Neural progenitor cell (in vitro differentiated cells): Measurements from ENCODE around the gene ID2. TPM values are rescaled to one million over a fixed set of nuclear protein-coding genes. Genes with fewer than 3 reads are reported as not detected.

Source experiments
- DNase-seq: peaks from one replicate; pipeline ENCODE4 v3.0.0-alpha.2; 2016; ENCODE audit warnings: low spot score
- H2AFZ ChIP-seq: fragments of 200-600 bp; sonication (generic); replicated peaks from 2 replicates; pipeline ENCODE4 v1.6.1; 2016; ENCODE audit warnings: antibody characterized with exemption
- H3F3A ChIP-seq: fragments of 200-600 bp; sonication (generic); 2 replicates; pipeline ENCODE4 v1.6.1; 2016; ENCODE audit warnings: antibody characterized with exemption, low read depth
- H3K27ac ChIP-seq: fragments of 200-600 bp; sonication (generic); 2 replicates; pipeline ENCODE4 v1.5.1; 2016; ENCODE audit warnings: mild to moderate bottlenecking
- H3K27me3 ChIP-seq: fragments of 200-600 bp; sonication (generic); 2 replicates; pipeline ENCODE4 v1.6.1; 2016; ENCODE audit warnings: mild to moderate bottlenecking, moderate library complexity
- H3K36me3 ChIP-seq: fragments of 200-600 bp; sonication (generic); 2 replicates; pipeline ENCODE4 v1.5.1; 2016
- H3K4me1 ChIP-seq: fragments of 200-600 bp; sonication (generic); 2 replicates; pipeline ENCODE4 v1.6.1; 2016; ENCODE audit warnings: mixed run types
- H3K4me2 ChIP-seq: fragments of 200-600 bp; sonication (generic); 2 replicates; pipeline ENCODE4 v1.6.1; 2016
- H3K4me3 ChIP-seq: fragments of 200-600 bp; sonication (generic); 2 replicates; pipeline ENCODE4 v1.5.1; 2016
- H3K79me2 ChIP-seq: fragments of 200-600 bp; sonication (generic); 2 replicates; pipeline ENCODE4 v1.6.1; 2016; ENCODE audit warnings: low read depth
- H3K9ac ChIP-seq: fragments of 200-600 bp; sonication (generic); 2 replicates; pipeline ENCODE4 v1.6.1; 2016
- H3K9me3 ChIP-seq: fragments of 200-600 bp; sonication (generic); 2 replicates; pipeline ENCODE4 v1.5.1; 2016; ENCODE audit warnings: low read depth
- H4K20me1 ChIP-seq: fragments of 200-600 bp; sonication (generic); 2 replicates; pipeline ENCODE4 v1.6.1; 2016; ENCODE audit warnings: low read depth
- H3K27ac Mint-ChIP-seq: 3 replicates; pipeline ENCODE4 v1.8.0; 2021; ENCODE audit warnings: mixed read lengths
- H3K27me3 Mint-ChIP-seq: 2 replicates; pipeline ENCODE4 v1.8.0; 2022; ENCODE audit warnings: low read depth, mild to moderate bottlenecking, inconsistent platforms, moderate library complexity, mixed read lengths; ENCODE audit not compliant: insufficient read depth
- H3K36me3 Mint-ChIP-seq: 3 replicates; pipeline ENCODE4 v1.8.0; 2021; ENCODE audit warnings: mixed read lengths
- H3K4me1 Mint-ChIP-seq: 3 replicates; pipeline ENCODE4 v1.8.0; 2021; ENCODE audit warnings: mixed read lengths
- H3K4me3 Mint-ChIP-seq: 3 replicates; pipeline ENCODE4 v1.8.0; 2021; ENCODE audit warnings: mild to moderate bottlenecking, moderate library complexity, mixed read lengths
- H3K9me3 Mint-ChIP-seq: 3 replicates; pipeline ENCODE4 v1.8.0; 2020; ENCODE audit warnings: mixed read lengths
- EZH2 ChIP-seq: fragments of 200-600 bp; sonication (generic); IDR thresholded peaks from 2 replicates; pipeline ENCODE4 v1.6.1; 2017; ENCODE audit warnings: antibody characterized with exemption, mild to moderate bottlenecking, moderate library complexity
- EZH2phosphoT487 ChIP-seq: fragments of 200-600 bp; sonication (generic); IDR thresholded peaks from 2 replicates; pipeline ENCODE4 v1.6.1; 2017; ENCODE audit warnings: antibody characterized with exemption
- total RNA-seq: library from RNA; depleted of rRNA; stranded (reverse); fragments of >200 nt; gene quantifications from 2 replicates; pipeline ENCODE4 v1.2.3, GENCODE V29; 2015; ENCODE audit warnings: low replicate concordance
- TF ChIP-seq, protein P1 (sequence below): fragments of 200-600 bp; sonication (generic); IDR thresholded peaks from 2 replicates; pipeline ENCODE4 v1.5.1; 2017; ENCODE audit warnings: antibody characterized with exemption, mild to moderate bottlenecking

Gene ID2
- total RNA-seq, 1 donor from 2014 or later: 140 TPM

DNA sequence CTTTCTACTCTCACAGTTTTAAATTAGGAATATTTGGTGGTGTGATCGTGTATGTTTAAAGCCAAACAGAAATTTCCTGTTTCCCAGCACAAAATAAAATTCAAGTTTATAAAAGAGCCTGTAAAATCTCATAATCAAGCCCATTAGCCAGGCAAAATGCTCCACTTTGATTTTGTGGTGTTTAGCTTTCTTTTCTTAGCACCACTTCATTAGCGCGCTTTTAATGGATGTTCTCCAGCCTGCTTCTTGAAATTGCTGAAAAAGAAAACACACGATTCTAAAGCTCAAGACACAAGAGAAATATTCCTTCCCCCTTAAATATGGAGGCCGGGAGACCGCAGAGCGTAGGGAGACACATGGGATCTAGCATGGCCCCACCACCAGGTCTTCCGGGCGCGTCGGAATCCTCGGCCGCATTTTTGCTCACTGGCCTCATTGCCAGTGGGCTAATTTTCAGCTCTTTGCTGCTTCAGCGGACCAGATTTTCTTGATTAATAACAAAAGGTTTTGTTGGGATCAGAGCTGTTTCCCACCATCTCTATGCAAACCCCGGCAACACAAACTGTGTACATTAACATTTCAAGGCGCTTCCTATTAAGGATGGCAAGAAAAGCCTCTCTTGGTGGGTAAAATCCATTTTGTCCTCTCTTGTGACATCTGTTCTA lies 40.4 kb upstream of the ID2 start:
- TF ChIP-seq EZH2 (no peak), EZH2phosphoT487 (no peak)
- Histone ChIP-seq H3K9ac (no peak overlapping the region), H3K27ac (no peak overlapping the region), H3K79me2 (no peaks in the 10 kb centered on the region), H3F3A (peaks cover 61% of the 10 kb centered on the region), H3K4me2 (peak overlapping the region; percentile 55), H4K20me1 (no peaks in the 10 kb centered on the region), H3K27me3 (no peaks in the 10 kb centered on the region), H3K4me3 (no peak overlapping the region), H3K4me1 (peaks cover 59% of the 10 kb centered on the region), H3K36me3 (no peaks in the 10 kb centered on the region), H2AFZ (peak overlapping the region; percentile 52), H3K9me3 (no peaks in the 10 kb centered on the region)
- Mint-ChIP-seq H3K4me1 (peaks cover 85% of the 10 kb centered on the region), H3K9me3 (peaks cover 9% of the 10 kb centered on the region), H3K27ac (peak overlapping the region; percentile 98), H3K4me3 (peak overlapping the region; percentile 76), H3K36me3 (peaks cover 7% of the 10 kb centered on the region), H3K27me3 (peaks cover 18% of the 10 kb centered on the region)
- DNase-seq: no peak

DNA sequence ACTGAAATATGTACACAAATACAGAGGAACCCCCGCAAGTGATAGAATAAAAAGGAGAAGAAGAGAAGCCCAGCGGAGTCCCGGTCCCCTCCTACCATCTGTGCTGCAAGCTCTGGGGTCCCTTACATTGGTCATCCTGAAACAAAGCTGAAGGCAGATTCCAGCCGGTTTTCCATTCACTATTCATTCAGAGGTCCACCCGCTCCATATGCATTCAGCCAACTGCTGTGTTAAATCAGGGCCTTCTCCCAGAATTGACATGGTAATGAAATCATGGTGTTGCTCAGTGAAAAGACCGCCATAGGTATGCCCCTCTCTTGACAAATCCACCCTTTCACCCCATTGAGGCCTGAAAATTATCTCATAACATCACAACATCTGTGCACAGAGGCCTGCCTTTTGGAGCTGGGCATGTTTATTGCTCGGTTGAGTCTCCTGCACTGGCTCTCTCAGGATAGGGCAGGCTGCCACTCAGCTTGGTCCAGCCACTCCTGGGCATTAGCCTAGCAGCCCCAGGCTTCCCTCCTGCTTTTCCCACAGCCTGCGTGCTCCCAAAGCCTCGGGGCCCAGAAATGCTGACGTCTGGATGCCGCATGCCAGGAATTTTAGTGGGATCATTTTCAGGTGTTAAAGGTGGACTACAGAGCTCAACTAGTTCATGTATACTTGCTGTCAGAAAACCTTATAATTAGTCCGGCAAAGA lies 39.3 kb upstream of the ID2 start:
- peak overlapping the region; percentile 76 for H3K4me3 Mint-ChIP-seq
- H3K27ac ChIP-seq: peak overlapping the region; percentile 64

DNA sequence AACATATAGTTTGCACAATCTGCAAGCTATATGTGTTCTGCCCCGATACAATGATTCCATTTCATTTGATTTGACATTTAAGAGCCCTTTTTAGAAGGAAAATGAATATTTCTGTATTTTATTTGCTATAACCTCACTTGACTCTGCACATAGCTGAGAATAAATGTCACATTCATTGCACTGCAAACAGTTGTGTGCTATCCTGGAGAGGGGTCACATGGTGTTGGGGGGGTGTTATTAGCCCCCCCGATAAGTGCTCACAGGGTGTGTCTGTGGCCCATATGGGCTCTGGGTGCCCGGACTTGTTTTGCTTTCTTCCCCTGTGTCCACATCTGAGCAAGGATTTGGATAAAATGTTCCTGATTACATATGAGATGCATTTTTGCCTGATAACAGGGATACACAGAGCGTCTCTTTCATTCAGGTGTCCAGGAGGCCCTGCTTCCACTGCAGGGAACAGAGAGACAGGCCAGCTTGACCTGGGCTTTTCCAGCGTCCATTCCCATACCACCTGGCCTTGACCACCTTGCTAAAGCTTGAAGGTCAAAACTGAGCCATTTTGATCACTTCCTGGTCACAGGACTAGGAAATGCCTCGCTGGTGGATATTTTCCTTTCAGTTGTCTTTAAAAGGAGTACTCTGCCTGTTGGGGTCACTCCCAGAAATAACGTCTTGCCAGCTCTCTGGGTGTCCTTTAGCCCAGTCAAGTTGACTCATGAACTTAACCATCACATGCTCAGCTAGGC lies 38.4 kb upstream of the ID2 start:
- H3K4me3 Mint-ChIP-seq: no peak overlapping the region
- no peak overlapping the region for H3K27ac ChIP-seq
- H3K4me3 ChIP-seq: no peak overlapping the region
- no peaks in the 10 kb centered on the region for H3K9me3 ChIP-seq
- H3K79me2 ChIP-seq: no peaks in the 10 kb centered on the region
- no peak overlapping the region for H2AFZ ChIP-seq
- H3K27ac Mint-ChIP-seq: peak overlapping the region; percentile 98
- no peaks in the 10 kb centered on the region for H3K36me3 ChIP-seq
- H3F3A ChIP-seq: peaks cover 41% of the 10 kb centered on the region
- no peaks in the 10 kb centered on the region for H3K27me3 ChIP-seq
- no peak overlapping the region for H3K9ac ChIP-seq
- peaks cover 40% of the 10 kb centered on the region for H3K4me1 ChIP-seq
- H3K4me1 Mint-ChIP-seq: peaks cover 71% of the 10 kb centered on the region
- TF ChIP-seq EZH2phosphoT487 (no peak), EZH2 (no peak)
- TF ChIP-seq, protein P1, sequence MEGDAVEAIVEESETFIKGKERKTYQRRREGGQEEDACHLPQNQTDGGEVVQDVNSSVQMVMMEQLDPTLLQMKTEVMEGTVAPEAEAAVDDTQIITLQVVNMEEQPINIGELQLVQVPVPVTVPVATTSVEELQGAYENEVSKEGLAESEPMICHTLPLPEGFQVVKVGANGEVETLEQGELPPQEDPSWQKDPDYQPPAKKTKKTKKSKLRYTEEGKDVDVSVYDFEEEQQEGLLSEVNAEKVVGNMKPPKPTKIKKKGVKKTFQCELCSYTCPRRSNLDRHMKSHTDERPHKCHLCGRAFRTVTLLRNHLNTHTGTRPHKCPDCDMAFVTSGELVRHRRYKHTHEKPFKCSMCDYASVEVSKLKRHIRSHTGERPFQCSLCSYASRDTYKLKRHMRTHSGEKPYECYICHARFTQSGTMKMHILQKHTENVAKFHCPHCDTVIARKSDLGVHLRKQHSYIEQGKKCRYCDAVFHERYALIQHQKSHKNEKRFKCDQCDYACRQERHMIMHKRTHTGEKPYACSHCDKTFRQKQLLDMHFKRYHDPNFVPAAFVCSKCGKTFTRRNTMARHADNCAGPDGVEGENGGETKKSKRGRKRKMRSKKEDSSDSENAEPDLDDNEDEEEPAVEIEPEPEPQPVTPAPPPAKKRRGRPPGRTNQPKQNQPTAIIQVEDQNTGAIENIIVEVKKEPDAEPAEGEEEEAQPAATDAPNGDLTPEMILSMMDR: no peak
- DNase-seq: no peak
- H3K9me3 Mint-ChIP-seq: peaks cover 10% of the 10 kb centered on the region
- peaks cover 21% of the 10 kb centered on the region for H3K27me3 Mint-ChIP-seq
- H4K20me1 ChIP-seq: no peaks in the 10 kb centered on the region
- peaks cover 7% of the 10 kb centered on the region for H3K36me3 Mint-ChIP-seq
- peak overlapping the region; percentile 8 for H3K4me2 ChIP-seq

More for the DNA sequence above, 39.3 kb upstream of the ID2 start:
- Mint-ChIP-seq H3K27me3 (peaks cover 18% of the 10 kb centered on the region), H3K4me1 (peaks cover 74% of the 10 kb centered on the region), H3K27ac (peak overlapping the region; percentile 98), H3K36me3 (peaks cover 7% of the 10 kb centered on the region), H3K9me3 (peaks cover 10% of the 10 kb centered on the region)
- Histone ChIP-seq H3K4me2 (peak overlapping the region; percentile 55), H2AFZ (no peak overlapping the region), H3K36me3 (no peaks in the 10 kb centered on the region), H4K20me1 (no peaks in the 10 kb centered on the region), H3K79me2 (no peaks in the 10 kb centered on the region), H3K4me1 (peaks cover 49% of the 10 kb centered on the region), H3K9me3 (no peaks in the 10 kb centered on the region), H3K27me3 (no peaks in the 10 kb centered on the region), H3K9ac (no peak overlapping the region), H3K4me3 (no peak overlapping the region), H3F3A (peaks cover 50% of the 10 kb centered on the region)
- TF ChIP-seq, protein P1: no peak
- TF ChIP-seq EZH2phosphoT487: no peak
- no peak for TF ChIP-seq EZH2
- peak; percentile 59 for DNase-seq
